GM06990 (cell line): ENCODE measurements around the gene SLC6A7.

Experiments
- DNase-seq: peaks from one replicate; pipeline ENCODE4 v3.0.0-alpha.2; 2011; ENCODE audit not compliant: insufficient read length; ENCODE audit errors: extremely low read depth
- H3K27me3 ChIP-seq: replicated peaks from 2 replicates; pipeline ENCODE4 v1.6.0; 2011; ENCODE audit warnings: low read length; ENCODE audit not compliant: control insufficient read depth, insufficient read depth
- H3K36me3 ChIP-seq: 2 replicates; pipeline ENCODE4 v1.5.1; 2011; ENCODE audit warnings: low read length; ENCODE audit not compliant: control insufficient read depth, insufficient read depth
- H3K4me3 ChIP-seq: replicated peaks from 2 replicates; pipeline ENCODE4 v1.5.1; 2011; ENCODE audit warnings: low read depth, mild to moderate bottlenecking, control low read depth, low read length
- CTCF ChIP-seq: IDR thresholded peaks from 2 replicates; pipeline ENCODE4 v1.5.1; 2011; ENCODE audit warnings: low read length, control low read depth, mild to moderate bottlenecking, inconsistent platforms; ENCODE audit not compliant: insufficient read depth, poor library complexity, severe bottlenecking

SLC6A7 gene

GRCh38 chr5:150184990-150185912 is 4.6 kb upstream of the SLC6A7 start:
- no peak for DNase-seq
- no peak for TF ChIP-seq CTCF
- H3K27me3 ChIP-seq = no peaks in the 10 kb centered on the region; the same call in none of the 2 replicates
- H3K36me3 ChIP-seq = no peaks in the 10 kb centered on the region
- no peak overlapping the region for H3K4me3 ChIP-seq

- Histone ChIP-seq H3K36me3 (no peaks in the 10 kb centered on the region), H3K4me3 (no peak overlapping the region), H3K27me3 (peaks cover 1% of the 10 kb centered on the region)
- no peak for TF ChIP-seq CTCF
- no peak for DNase-seq
Observed at GRCh38 chr5:150186137-150186536, 3.7 kb upstream of the SLC6A7 start.

- no peak for DNase-seq
- no peak for TF ChIP-seq CTCF
- H3K27me3 ChIP-seq = peaks cover 1% of the 10 kb centered on the region
- no peak overlapping the region for H3K4me3 ChIP-seq
- no peaks in the 10 kb centered on the region for H3K36me3 ChIP-seq
Observed at GRCh38 chr5:150186897-150187296, 3.0 kb upstream of the SLC6A7 start.

- Histone ChIP-seq H3K27me3 (peaks cover 1% of the 10 kb centered on the region), H3K36me3 (no peaks in the 10 kb centered on the region), H3K4me3 (no peak overlapping the region)
- DNase-seq = no peak
- TF ChIP-seq CTCF = no peak
Observed at GRCh38 chr5:150188146-150188842, 1.6 kb upstream of the SLC6A7 start.

- TF ChIP-seq CTCF = no peak
- no peak for DNase-seq
- no peaks in the 10 kb centered on the region for H3K36me3 ChIP-seq
- peaks cover 1% of the 10 kb centered on the region for H3K27me3 ChIP-seq
- no peak overlapping the region for H3K4me3 ChIP-seq
Observed at GRCh38 chr5:150189326-150189725, 536 bp upstream of the SLC6A7 start.
